PC-9 (cell line): ENCODE measurements around the gene MYLK. TPM values are rescaled to one million over a fixed set of nuclear protein-coding genes. Genes with fewer than 3 reads are reported as not detected.
"Not testable (repeated sequence)": the region's sequence is repeated elsewhere in the genome, so short reads cannot be mapped to it uniquely, and the experiment has no call there.

Experiments used
- BruUV-seq: library from RNA; stranded (reverse); fragments of 400-500 nt; replicated peaks from 2 replicates; lab custom pipeline; 2021; lab: Mats Ljungman, UMichigan
- CTCF ChIA-PET: fragments of 300-600 bp; sonication (Branson Sonifier 250); formaldehyde crosslinking; loops from one replicate; lab custom pipeline; 2022; ENCODE audit warnings: antibody characterized with exemption; lab: Charles Lee
- POLR2A ChIA-PET: fragments of 300-600 bp; sonication (Branson Sonifier 250); formaldehyde crosslinking; loops from one replicate; lab custom pipeline; 2022; ENCODE audit warnings: antibody characterized with exemption; ENCODE audit not compliant: unreplicated experiment; lab: Charles Lee
- DNase-seq, 2 experiments: peaks; one replicate each; pipeline versions ENCODE4 v3.0.0 to v3.0.0-alpha.2; 2015 to 2022; ENCODE audit warnings: mixed read lengths in 1 of 2
- H2AFZ ChIP-seq: fragments of 200-600 bp; sonication (generic); 2 replicates; pipeline ENCODE4 v1.8.1; 2017; ENCODE audit warnings: antibody characterized with exemption
- H3F3A ChIP-seq: fragments of 200-600 bp; sonication (generic); 2 replicates; pipeline ENCODE4 v1.8.1; 2017; ENCODE audit warnings: antibody characterized with exemption, mild to moderate bottlenecking, low read depth; ENCODE audit not compliant: insufficient read depth
- H3K27ac ChIP-seq: fragments of 200-600 bp; sonication (generic); 2 replicates; pipeline ENCODE4 v1.6.1; 2016; ENCODE audit warnings: mixed run types
- H3K27me3 ChIP-seq: fragments of 200-600 bp; sonication (generic); 2 replicates; pipeline ENCODE4 v1.6.1; 2016; ENCODE audit warnings: low read depth, mixed run types; ENCODE audit not compliant: insufficient read depth
- H3K36me3 ChIP-seq: fragments of 200-600 bp; sonication (generic); 2 replicates; pipeline ENCODE4 v1.6.1; 2016; ENCODE audit warnings: low read depth, mixed run types
- H3K4me1 ChIP-seq: fragments of 200-600 bp; sonication (generic); replicated peaks from 2 replicates; pipeline ENCODE4 v1.6.1; 2016; ENCODE audit warnings: mixed run types; ENCODE audit not compliant: insufficient read depth
- H3K4me2 ChIP-seq: fragments of 200-600 bp; sonication (generic); 2 replicates; pipeline ENCODE4 v1.6.1; 2017; ENCODE audit warnings: mixed run types
- H3K4me3 ChIP-seq: fragments of 200-600 bp; sonication (generic); 2 replicates; pipeline ENCODE4 v1.6.1; 2016; ENCODE audit warnings: mixed run types
- H3K79me2 ChIP-seq: fragments of 200-600 bp; sonication (generic); 2 replicates; pipeline ENCODE4 v1.6.1; 2017; ENCODE audit warnings: low read depth, mixed run types
- H3K9me2 ChIP-seq: fragments of 200-600 bp; sonication (generic); 2 replicates; pipeline ENCODE4 v1.8.1; 2017; ENCODE audit warnings: mild to moderate bottlenecking; ENCODE audit not compliant: insufficient read depth
- H3K9me3 ChIP-seq: fragments of 200-600 bp; sonication (generic); 2 replicates; pipeline ENCODE4 v1.8.1; 2016; ENCODE audit warnings: low read depth; ENCODE audit not compliant: insufficient read depth
- H4K20me1 ChIP-seq: fragments of 200-600 bp; sonication (generic); 2 replicates; pipeline ENCODE4 v1.8.1; 2017; ENCODE audit not compliant: insufficient read depth
- EZH2 ChIP-seq: fragments of 200-600 bp; sonication (generic); IDR thresholded peaks from 2 replicates; pipeline ENCODE4 v1.8.0; 2017; ENCODE audit warnings: antibody characterized with exemption, low read depth
- intact Hi-C: fragments of 100-400 bp; cut with micrococcal nuclease; formaldehyde crosslinking; loops from one replicate; pipeline ENCODE4 v1.10.0; 2022; ENCODE audit not compliant: unreplicated experiment
- total RNA-seq: library from RNA; stranded (reverse); gene quantifications from 2 replicates; pipeline ENCODE4 v1.2.3, GENCODE V29; 2021
- TF ChIP-seq, protein P1 (sequence below): fragments of 200-600 bp; sonication (generic); conservative IDR thresholded peaks from 2 replicates; pipeline ENCODE4 v1.6.1; 2017; ENCODE audit warnings: mixed run types, antibody characterized with exemption, mild to moderate bottlenecking, moderate library complexity

The MYLK gene
- total RNA-seq, 1 experiment from 2014 or later = 0.72 TPM

DNA sequence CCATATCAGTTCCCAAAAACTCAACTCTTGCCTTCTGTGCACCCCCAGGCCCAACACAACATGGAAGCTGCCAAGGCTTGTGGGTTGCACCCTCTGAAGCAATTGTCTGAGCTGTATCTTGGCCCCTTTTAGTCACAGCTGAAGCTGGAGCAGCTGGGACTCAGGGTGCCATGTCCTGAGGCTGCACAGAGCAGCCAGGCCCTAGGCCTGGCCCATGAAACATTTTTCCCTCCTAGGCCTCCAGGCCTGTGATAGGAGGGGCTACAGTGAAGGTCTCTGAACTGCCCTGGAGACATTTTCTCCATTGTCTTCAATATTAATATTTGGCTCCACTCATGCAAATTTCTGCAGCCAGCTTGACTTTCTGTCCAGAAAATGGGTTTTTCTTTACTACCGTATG lies 8.1 kb upstream of the MYLK start:
- Histone ChIP-seq H3K4me2 (no peak overlapping the region), H3K79me2 (no peaks in the 10 kb centered on the region), H3K4me1 (no peaks in the 10 kb centered on the region), H3K27me3 (no peaks in the 10 kb centered on the region), H3K9me2 (no peaks in the 10 kb centered on the region), H3K36me3 (no peaks in the 10 kb centered on the region), H3K9me3 (peaks cover 13% of the 10 kb centered on the region), H3K27ac (no peak overlapping the region), H4K20me1 (no peaks in the 10 kb centered on the region), H2AFZ (no peak overlapping the region), H3F3A (no peaks in the 10 kb centered on the region), H3K4me3 (no peak overlapping the region)
- DNase-seq = no peak
- TF ChIP-seq, protein P1, sequence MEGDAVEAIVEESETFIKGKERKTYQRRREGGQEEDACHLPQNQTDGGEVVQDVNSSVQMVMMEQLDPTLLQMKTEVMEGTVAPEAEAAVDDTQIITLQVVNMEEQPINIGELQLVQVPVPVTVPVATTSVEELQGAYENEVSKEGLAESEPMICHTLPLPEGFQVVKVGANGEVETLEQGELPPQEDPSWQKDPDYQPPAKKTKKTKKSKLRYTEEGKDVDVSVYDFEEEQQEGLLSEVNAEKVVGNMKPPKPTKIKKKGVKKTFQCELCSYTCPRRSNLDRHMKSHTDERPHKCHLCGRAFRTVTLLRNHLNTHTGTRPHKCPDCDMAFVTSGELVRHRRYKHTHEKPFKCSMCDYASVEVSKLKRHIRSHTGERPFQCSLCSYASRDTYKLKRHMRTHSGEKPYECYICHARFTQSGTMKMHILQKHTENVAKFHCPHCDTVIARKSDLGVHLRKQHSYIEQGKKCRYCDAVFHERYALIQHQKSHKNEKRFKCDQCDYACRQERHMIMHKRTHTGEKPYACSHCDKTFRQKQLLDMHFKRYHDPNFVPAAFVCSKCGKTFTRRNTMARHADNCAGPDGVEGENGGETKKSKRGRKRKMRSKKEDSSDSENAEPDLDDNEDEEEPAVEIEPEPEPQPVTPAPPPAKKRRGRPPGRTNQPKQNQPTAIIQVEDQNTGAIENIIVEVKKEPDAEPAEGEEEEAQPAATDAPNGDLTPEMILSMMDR = no peak
- no peak for TF ChIP-seq EZH2
- POLR2A ChIA-PET = no interaction called here
- CTCF ChIA-PET = no interaction called here
- intact Hi-C loops = no loop called here
- no TSS peak for BruUV-seq

DNA sequence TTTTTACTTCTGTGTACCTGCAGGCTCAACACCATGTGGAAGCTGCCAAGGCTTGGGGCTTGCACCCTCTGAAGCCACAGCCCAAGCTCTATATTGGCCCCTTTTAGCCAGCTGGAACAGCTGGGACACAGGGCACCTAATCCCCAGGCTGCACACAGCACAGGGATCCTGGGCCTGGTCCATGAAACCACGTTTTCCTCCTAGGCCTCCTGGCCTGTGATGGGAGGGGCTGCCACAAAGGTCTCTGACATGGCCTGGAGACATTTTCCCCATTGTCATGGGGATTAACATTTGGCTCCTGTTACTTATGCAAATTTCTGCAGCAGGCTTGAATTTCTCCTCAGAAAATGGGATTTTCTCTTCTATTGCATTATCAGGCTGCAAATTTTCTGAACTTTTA lies 6.9 kb upstream of the MYLK start:
- H3K9me3 ChIP-seq = peaks cover 13% of the 10 kb centered on the region
- intact Hi-C loops, H3K4me2 ChIP-seq, H3K36me3 ChIP-seq, H4K20me1 ChIP-seq, H3K9me2 ChIP-seq, POLR2A ChIA-PET, H3F3A ChIP-seq, H3K27ac ChIP-seq, DNase-seq, H3K4me3 ChIP-seq, H3K27me3 ChIP-seq, H2AFZ ChIP-seq, H3K79me2 ChIP-seq, H3K4me1 ChIP-seq, BruUV-seq, CTCF ChIA-PET: not testable (repeated sequence)

DNA sequence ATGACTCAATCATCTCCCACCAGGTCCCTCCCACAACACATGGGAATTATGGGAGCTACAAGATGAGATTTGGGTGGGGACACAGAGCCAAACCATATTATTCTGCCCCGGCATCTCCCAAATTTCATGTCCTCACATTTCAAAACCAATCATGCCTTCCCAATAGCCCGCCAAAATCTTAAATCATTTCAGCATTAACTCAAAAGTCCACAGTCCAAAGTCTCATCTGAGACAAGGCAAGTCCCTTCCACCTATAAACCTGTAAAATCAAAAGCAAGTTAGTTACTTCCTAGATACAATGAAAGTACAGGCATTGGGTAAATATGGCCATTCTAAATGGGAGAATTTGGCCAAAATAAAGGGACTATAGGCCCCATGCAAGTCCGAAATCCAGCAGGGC lies 6.0 kb upstream of the MYLK start:
- H3K36me3 ChIP-seq, BruUV-seq, DNase-seq, CTCF ChIA-PET, H4K20me1 ChIP-seq, H3K27ac ChIP-seq, H3K27me3 ChIP-seq, H3K79me2 ChIP-seq, POLR2A ChIA-PET, H3K4me1 ChIP-seq, H2AFZ ChIP-seq, H3K4me3 ChIP-seq, H3K9me2 ChIP-seq, H3K4me2 ChIP-seq, intact Hi-C loops, H3F3A ChIP-seq: not testable (repeated sequence)
- H3K9me3 ChIP-seq = peaks cover 13% of the 10 kb centered on the region

DNA sequence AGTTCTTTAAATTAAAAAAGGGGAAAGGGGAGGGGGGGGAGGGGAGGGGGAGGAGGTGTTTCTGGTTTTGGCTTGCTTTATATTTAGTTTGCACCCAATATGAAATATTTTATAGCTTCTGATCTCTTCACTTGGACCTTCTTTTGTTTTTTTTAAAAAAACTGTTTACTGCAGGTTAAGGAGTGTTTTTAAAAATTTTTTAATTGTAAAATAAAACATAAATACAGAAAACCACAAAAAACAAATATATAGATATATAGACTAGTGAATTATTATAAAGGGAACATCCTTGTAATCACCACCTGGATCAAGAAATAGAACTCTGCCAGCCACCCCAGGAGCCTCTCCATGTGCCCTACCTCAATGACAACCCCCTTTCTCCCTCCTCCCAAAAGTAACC lies 861 bp upstream of the MYLK start:
- H3F3A ChIP-seq = no peaks in the 10 kb centered on the region
- no peak overlapping the region for H2AFZ ChIP-seq
- H3K4me3 ChIP-seq = no peak overlapping the region
- H3K4me2 ChIP-seq = no peak overlapping the region
- H4K20me1 ChIP-seq = no peaks in the 10 kb centered on the region
- no peaks in the 10 kb centered on the region for H3K79me2 ChIP-seq
- H3K9me3 ChIP-seq = no peaks in the 10 kb centered on the region; the same call in 1 of the 2 replicates
- intact Hi-C loops = loop anchor here (5.0 kb wide), 1 partner anchor 163 kb away; no protein-coding TSS in a partner anchor
- no peaks in the 10 kb centered on the region for H3K9me2 ChIP-seq
- no peak for DNase-seq
- POLR2A ChIA-PET = no interaction called here
- CTCF ChIA-PET = no interaction called here
- H3K36me3 ChIP-seq = no peaks in the 10 kb centered on the region
- no TSS peak for BruUV-seq
- H3K27me3 ChIP-seq = no peaks in the 10 kb centered on the region
- no peak overlapping the region for H3K27ac ChIP-seq
- no peaks in the 10 kb centered on the region for H3K4me1 ChIP-seq
- TF ChIP-seq, protein P1 = no peak
- TF ChIP-seq EZH2 = no peak
